OCI-LY1 (cell line): ENCODE measurements around the gene CDK5R2.

Source experiments
- CTCF ChIP-seq: fragments of 200-600 bp; sonication (generic), shearing (Covaris generic); IDR thresholded peaks from 2 replicates; pipeline ENCODE4 v1.5.1; 2017; ENCODE audit warnings: mild to moderate bottlenecking, antibody characterized with exemption, low read length, moderate library complexity, mixed read lengths
- EZH2 ChIP-seq: fragments of 200-600 bp; sonication (generic), shearing (Covaris generic); IDR thresholded peaks from 2 replicates; pipeline ENCODE4 v1.8.0; 2017; ENCODE audit warnings: borderline replicate concordance, mixed run types, mild to moderate bottlenecking, antibody characterized with exemption, low read length, moderate library complexity, mixed read lengths

- TF ChIP-seq CTCF (no peak), EZH2 (no peak)
Measured at GRCh38 chr2:218924757-218925156, 34.7 kb upstream of the CDK5R2 start.
